ENCODE data around the gene PLP2.

PLP2 gene

DNA sequence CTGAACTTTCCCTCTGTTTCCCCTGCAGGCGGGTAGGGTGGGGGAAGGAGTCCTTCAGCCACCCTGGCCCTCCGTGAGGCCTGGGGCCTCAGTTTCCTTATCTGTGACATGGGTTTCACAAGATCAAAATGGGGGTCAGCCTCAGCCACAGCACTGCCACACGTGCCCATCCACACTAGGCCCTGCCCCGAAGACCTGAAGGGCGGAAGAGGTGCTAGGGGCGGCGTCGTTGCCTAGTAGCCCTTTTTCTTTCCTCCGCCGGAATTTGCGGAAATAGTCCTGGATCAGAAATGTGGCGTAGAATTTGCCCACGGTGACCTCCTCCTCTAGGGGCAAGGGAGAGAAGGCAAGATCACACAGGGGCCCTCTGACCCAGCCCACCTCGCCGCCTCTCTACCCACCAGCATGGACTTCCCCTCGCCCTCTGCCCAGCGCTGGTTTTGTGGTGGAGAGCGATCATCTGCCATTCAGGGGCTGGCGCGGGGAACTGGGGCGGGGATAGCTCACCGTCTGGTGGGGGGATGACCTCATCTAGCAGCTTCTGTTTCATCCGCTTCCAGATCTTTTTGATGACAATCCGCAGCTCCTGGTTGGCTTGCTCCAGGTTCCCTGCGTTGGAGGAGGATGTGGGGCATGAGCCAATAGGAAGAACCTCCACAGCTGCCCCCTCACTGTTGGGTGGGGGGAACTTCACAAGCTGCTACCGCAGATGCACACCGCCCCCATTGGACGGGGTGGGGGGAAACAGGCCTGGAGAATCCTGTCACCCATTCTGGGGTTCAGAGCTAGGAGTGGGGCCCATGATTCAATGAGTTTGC is 37.9 kb downstream of the PLP2 start:
- DNase-seq: peak; percentile 90

DNA sequence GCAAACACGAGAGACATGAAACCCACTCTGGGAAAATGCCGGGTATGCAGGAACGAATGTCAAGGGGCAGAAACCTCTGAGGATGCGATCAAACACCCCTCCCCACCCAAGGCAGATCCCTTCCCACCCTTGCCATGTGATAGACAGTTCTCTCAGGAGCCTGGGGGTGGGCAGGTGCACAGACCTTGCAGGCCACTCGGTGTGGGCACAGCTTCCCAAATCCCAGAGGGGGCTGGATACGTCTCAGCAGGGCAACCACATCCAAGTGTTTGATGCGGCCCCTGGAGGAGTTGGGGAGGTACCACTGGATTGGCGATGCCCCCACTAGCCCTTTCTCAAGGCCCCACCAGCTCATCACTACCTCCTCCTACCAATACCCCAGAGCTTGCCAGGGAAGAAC is 38.7 kb downstream of the PLP2 start:
- DNase-seq: no peak

DNA sequence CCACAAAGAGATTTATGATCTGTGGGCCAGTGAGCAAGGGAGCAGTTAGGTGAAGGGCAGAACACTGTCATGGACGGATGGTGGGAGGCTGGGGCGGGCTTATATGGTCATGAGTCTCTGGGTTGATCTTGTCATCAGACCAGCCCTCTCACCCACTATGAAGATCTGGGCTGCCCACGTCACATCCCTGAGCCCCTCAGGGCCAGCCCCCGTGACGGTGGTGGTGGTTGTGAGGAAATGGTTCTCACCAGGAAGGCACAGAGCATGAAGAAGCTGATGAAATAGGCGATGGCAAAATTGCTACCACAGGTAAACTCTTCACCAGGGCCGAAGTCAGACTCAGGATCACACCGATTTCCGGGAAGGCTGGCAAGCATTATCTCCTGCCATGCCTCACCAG is 39.4 kb downstream of the PLP2 start:
- DNase-seq: no peak

DNA sequence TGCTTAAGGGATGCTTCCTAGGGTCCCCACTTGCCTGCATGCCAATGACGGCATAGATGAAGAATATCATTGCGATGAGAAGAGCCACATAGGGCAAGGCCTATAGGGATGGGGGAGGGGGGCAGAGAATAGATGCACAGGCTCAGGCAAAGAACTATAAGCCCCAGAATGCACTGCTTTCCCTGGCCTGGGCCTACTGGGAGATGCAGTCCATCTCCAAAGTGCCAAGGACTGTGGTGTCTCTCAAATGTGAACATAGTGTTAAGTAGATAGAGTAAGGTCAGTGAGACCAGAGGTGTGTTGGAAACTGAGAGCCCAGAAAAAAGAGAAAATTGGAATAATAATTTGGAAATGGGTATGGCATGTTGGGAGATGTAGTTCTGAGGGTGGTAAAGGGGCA is 40.5 kb downstream of the PLP2 start:
- no peak for DNase-seq

DNA sequence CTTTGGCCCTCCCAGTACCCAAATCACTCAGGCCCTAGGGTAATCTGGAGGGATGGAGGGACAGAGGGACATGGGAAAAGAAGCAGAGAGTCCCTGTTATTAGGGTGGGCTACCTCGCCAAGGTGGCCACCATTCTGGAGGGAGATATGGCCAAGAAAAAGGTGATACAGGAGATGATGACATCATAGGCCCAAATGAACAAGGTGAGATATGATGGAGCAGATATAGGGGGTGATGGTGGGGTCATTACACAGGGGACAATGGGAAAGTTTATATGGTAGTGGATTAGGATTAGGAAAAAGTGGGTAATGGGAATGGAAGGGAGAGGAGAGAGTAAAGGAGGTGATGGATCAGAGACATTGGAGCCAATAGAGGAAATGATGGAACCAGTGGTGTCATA is 41.2 kb downstream of the PLP2 start:
- no peak for DNase-seq

DNA sequence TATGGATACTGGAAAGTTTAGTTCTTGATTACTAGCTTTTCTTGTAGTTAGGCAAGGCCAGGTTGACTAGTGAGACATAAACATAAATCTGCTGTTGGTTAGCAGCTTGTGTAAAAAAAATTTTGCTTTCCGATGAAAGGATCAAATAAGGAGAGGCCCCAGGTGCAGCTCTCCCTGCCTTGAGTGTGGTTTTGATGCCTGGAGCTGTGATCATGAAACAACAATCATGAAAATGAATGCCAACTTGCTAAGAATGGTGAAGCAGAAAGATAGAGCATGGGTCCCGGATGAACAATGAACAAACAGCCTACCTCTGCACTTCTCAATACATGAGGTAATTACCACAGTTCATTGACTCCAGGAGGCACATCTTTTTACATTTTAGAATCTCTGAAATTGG is 42.7 kb downstream of the PLP2 start:
- no peak for DNase-seq

DNA sequence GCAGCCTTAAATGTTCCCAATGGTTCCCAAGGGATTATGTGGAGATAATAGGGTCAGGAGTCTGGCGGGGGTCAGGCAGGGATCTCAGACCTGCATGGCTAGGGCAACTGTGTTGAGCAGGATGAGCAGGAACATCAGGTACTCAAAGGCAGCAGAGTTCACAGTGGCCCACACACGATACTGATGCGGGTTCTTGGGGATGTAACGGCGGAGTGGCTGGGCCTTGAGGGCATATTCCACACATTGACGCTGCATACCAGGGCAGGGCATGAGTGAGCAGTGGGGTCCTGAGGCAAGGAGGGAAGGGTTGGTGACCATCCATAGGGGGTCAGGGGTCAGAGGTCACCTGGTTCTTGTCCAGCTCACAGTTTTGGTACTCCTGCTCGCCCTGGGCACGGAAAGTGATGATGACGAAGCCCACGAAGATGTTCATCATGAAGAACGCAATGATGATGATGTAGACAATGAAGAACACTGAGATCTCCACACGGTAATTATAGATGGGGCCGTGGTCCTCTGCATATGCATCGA is 43.4 kb downstream of the PLP2 start:
- no peak for DNase-seq

DNA sequence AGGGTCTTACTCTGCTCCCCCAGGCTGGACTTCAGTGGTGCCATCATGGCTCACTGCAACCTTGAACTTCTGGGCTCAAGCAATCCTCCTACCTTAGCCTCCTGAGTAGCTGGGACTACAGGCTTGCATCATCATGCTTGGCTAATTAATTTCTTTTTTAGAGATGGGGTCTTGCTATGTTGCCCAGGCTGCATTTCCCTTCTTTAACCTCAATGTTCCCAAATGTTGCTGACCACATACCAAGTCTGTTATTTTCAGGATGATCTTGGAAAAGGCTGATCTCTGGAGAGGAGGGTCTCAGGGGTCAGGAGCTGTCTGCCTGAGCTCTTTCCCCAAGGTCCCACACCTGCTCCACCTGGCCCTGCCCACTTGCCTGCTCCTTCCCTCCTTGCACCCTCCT is 48.4 kb downstream of the PLP2 start:
- no peak for DNase-seq

DNA sequence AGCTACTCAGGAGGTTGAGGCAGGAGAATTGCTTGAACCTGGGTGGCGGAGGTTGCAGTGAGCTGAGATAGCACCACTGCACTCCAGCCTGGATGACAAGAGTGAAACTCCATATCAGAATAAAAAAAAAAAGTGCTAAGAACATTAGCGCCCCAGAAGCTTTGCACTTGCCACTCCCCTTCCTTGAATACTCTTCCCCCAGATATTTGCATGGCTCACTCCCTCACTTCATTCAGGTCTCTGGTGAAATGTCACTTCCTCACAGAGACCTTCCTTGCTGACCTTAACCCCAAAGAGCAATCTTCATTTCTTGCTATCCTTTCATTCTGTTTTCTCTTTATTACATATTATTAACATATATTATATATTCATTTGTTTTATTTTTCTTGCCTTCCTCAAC is 50.2 kb downstream of the PLP2 start:
- no peak for DNase-seq

Measured in NCI-H82 (cell line).